GM12891 (cell line): Measurements from ENCODE around the gene MYRF.

Experiments
- DNase-seq: peaks from one replicate; pipeline ENCODE4 v3.0.0; 2011; ENCODE audit warnings: low spot score; ENCODE audit not compliant: insufficient read length
- FAIRE-seq: peaks from 2 replicates; lab custom pipeline; 2011; peaks lifted over from hg19 to GRCh38; lab: Jason Lieb, UNC
- PAX5 ChIP-seq: IDR thresholded peaks from 2 replicates; pipeline ENCODE4 v1.6.1; 2011; ENCODE audit warnings: low read length, moderate library complexity, mild to moderate bottlenecking; ENCODE audit not compliant: insufficient read depth, severe bottlenecking
- POLR2A ChIP-seq: IDR thresholded peaks from 2 replicates; pipeline ENCODE4 v1.6.1; 2011; ENCODE audit warnings: low read depth, low read length, control low read depth
- POLR2AphosphoS5 ChIP-seq: IDR thresholded peaks from 2 replicates; pipeline ENCODE4 v1.6.1; 2011; ENCODE audit warnings: low read depth, low read length, control low read depth
- POU2F2 ChIP-seq: IDR thresholded peaks from 2 replicates; pipeline ENCODE4 v1.6.1; 2011; ENCODE audit warnings: low read depth, mild to moderate bottlenecking, control low read depth, low read length, moderate library complexity
- SPI1 ChIP-seq: IDR thresholded peaks from 2 replicates; pipeline ENCODE4 v1.6.1; 2011; ENCODE audit warnings: low read depth, low read length, control low read depth
- TAF1 ChIP-seq: IDR thresholded peaks from 2 replicates; pipeline ENCODE4 v1.6.1; 2011; ENCODE audit warnings: low read depth, low read length, control low read depth

MYRF gene

DNA sequence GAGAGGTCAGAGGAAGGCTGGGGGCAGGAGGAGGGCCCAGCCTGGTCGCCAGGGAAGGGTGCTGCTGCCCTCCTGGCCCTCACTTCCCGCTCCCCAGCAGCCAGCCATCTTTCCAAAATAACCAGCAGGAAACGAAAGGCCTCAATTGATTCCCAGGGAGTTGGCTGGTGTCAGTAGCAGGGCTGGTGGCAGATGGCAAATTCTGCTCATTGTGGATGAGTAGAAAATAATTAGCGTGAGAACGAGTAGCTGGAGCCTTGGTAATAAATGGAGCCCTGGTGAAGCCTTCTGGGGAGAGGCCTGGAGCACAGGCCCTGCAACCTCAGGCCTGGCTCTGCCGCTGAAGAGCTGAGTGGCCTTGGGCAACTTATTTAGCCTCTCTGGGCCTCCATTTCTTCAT lies 40.9 kb upstream of the MYRF start:
- TF ChIP-seq PAX5 (no peak), POLR2AphosphoS5 (no peak), SPI1 (no peak), TAF1 (no peak), POLR2A (no peak)
- FAIRE-seq (no peak), DNase-seq (no peak)

DNA sequence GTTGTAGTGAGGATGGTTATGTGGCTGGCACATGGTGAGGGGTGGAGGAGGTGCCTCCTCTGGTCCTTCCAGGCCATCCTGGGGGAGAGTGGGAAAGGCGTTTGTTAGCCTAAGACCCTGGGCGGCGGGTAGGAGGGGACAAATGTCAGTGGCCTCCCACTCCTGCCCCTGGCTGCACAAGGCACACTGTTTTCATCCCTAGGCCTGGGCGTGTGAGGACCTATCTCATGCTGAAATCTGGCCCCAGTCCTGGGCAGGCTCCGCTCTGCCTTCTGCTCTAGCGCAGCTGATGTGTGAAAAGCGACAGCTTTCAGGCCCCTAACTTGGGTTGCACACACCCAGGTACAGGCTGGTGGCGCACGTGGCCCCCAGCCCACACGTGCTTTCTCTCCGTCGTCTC lies 40.1 kb upstream of the MYRF start:
- DNase-seq (no peak), FAIRE-seq (no peak)
- TF ChIP-seq SPI1, result no peak
- no peak for TF ChIP-seq POLR2A
- TF ChIP-seq TAF1, result no peak
- TF ChIP-seq POU2F2, result no peak
- TF ChIP-seq POLR2AphosphoS5, result no peak
- TF ChIP-seq PAX5, result no peak

DNA sequence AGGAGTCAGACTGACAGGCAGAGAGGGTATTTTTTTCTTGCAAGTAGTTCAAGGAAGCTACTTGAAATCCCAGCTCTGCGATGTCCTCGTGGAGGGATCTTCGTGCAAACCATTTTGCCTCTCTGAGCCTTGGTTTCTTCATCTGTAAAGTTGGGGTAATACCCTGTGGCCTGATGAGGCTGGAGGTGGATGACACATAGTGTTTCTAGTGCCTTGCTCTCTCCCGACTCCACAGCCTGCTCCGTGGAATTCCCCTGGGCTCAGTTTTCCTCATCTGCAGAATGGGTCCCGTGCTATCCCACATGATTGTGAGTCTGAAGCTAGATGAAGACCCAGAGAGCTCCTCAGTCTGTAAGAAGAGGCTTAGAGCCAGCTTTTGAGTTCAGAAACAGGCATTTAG lies 39.6 kb upstream of the MYRF start:
- DNase-seq (no peak), FAIRE-seq (no peak)
- TF ChIP-seq TAF1 (no peak), POLR2A (no peak), SPI1 (no peak), PAX5 (no peak), POLR2AphosphoS5 (no peak), POU2F2 (no peak)

DNA sequence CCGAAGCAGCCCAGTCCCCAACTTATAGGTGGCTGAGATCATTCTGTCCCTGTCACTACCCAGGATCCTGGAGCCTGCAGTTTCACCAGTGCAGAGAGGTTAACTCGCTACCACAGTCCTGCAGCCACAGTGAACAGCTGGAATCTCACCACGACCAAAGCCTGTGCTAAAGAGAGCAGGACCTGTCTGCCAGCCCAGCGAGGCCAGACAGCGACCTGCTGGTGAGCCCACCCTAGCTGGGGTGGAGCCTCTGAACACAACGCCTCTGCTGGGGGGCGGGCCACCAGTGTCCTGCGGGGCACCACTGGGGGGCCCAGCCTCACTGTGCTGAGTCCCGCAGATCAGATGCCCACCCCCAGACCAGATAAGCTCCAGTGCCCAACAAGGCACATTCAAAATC lies 39.0 kb upstream of the MYRF start:
- DNase-seq (no peak), FAIRE-seq (no peak)
- TF ChIP-seq POLR2A, result no peak
- TF ChIP-seq SPI1, result no peak
- TF ChIP-seq POU2F2, result no peak
- no peak for TF ChIP-seq POLR2AphosphoS5
- no peak for TF ChIP-seq TAF1
- no peak for TF ChIP-seq PAX5

DNA sequence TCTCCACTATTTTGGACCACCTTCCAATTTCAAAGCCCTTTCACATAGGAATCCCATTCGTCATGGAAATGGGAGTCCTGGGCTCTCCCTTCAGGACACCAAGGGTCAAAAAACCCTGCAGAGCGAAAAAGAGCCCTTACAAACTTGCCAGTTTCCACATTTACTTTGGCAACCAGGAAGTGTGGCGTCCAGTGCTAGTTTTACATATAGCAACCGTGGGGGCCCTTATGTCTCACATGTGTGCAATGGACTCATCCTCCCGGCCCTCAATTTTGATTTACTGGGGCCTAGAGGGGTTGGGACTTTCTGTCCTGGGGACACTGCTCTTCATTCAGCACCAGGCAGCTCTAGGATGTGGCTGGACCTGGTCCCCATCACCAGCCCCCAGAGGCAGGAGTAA lies 38.5 kb upstream of the MYRF start:
- no peak for DNase-seq
- TF ChIP-seq POU2F2 (no peak), POLR2A (no peak), PAX5 (no peak), TAF1 (no peak), SPI1 (no peak), POLR2AphosphoS5 (no peak)
- FAIRE-seq, result no peak

DNA sequence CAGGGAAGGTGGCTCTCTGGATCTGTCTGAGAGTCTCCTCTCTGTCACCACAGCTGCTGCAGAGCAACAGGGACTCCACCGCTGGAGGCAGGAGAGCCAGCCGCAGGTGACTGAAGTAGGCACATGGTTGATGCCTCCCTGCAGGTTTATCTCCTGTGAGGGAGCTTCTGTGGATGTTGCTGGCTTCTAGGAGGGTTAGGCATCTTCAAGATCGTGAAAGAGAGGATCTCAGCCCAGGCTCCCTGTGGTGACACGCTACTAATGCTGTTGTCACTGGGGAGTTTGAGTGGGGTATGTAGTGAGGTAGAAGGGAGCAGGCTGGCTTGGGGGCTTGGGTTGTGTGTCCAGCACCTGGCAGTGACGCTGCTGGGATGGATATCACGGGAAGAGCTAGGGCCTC lies 38.1 kb upstream of the MYRF start:
- no peak for DNase-seq
- TF ChIP-seq SPI1 (no peak), POLR2AphosphoS5 (no peak), TAF1 (no peak)
- no peak for FAIRE-seq

DNA sequence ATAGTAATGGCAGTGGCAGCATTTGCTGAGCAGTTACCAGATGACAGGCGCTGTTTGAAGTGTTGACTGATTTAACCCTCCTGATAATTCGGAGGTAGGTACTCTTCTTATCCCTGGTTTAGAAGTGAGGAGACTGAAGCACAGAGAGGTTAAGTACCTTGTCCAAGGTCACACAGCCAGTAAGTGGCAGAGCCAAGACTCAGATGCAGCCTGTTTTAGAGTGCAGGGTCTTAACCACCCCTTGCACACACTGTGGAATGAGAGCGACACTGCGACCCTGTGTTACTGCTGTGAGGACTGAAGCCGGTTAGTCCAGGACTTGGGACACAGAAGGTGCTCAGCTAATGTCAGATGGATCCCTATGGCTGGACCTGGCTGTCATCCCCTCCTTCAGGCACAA lies 37.5 kb upstream of the MYRF start:
- FAIRE-seq (no peak), DNase-seq (no peak)
- TF ChIP-seq SPI1 (no peak), POU2F2 (no peak), POLR2A (no peak), POLR2AphosphoS5 (no peak), TAF1 (no peak)

DNA sequence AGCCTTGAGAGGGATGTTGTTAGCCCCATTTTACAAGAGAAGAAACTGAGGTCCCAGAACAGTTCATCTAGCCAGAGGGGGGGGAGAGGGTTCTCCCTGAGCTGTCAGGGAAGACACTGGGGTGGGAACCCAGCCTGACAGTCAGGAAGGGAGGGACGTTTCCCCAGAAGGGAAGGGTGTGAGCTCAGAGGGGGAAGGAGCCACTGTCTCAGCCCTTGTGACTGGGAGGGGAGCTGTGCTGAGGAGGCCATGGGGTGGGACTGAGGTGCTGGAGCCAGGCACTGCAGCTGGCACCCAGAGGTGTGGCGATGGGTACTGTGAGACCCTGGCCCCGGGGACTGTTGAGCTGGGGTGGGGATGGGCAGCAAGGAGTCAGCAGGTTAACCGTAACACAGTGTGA lies 36.6 kb upstream of the MYRF start:
- no peak for TF ChIP-seq POLR2AphosphoS5
- TF ChIP-seq POLR2A, result no peak
- no peak for TF ChIP-seq TAF1
- TF ChIP-seq POU2F2, result no peak
- TF ChIP-seq SPI1, result no peak
- TF ChIP-seq PAX5, result no peak
- DNase-seq (no peak), FAIRE-seq (no peak)

DNA sequence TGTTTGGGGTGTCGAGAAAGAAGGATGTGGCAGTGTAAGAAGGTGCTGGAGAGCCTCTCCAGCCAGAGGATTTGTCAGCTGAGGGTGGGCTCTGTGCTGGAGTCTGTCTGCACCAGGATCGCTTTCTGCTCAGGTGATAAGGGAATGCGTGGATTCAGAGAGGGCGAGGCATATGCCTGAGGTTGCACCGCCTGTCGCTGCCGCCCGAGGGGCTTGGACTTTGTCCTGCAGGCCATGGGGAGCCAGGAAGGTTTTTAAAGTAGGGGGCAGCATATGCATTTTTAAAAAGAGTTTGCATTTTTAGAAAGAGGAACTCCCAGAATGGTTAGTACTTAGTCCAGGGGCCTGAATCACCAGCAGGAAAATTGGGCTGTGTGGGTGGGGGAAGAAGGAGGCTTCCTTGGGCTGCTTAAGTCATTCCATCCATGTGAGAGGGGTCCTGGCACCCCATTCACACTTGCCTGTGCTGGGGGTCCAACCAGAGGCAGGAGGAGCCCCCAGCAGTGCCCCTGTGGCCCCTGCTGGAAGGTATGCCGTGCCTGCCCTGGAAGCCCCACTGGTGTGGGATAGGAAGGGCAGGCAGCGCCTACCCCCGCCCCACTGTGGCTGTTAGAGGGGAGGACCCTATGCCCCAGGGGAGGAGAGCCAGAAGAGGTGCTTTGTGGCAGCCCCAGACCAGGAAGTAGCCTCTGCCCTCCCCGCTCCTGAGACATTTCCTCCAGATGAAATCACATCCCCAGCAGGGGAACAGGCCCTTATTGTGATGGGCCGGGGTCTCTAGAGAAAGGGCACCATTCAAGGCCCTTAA lies 35.8 kb upstream of the MYRF start:
- TF ChIP-seq PAX5 (no peak), TAF1 (no peak), POU2F2 (no peak), SPI1 (no peak), POLR2AphosphoS5 (no peak), POLR2A (no peak)
- FAIRE-seq (no peak), DNase-seq (no peak)

DNA sequence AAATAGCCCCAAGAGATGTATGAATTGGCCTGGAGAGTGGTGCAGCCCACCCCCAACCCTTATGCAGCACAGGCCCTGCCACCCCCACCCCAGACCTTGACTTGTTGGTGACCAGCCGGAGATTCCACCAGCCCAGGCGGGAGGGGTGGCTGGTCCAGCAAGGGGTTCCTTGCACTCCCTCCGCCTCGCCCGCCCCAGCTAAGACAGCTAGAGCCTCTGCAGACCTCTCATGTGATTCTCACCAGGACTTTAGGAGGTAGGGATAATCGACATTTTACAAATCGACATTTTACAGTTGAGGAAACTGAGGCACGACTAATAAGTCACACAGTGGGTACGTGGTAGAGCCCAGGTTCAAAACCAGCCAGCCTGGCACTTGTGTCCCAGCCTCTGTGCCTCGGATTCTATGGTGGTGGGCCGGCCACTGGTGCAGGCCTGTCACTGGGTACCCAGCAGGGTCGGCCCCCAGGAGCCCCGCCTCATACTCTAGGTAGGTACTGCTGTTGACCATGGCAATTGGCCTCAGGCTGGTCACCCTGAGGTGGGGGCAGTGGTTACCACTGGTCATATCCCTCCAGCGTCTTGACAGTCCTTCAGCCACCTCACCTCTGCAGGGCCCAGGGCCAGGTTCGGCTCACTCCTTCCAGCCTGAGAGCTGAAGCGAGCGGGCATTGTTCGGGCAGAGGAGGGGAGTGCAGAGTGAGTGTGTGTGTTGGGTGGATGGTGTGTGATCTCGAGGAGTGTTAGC lies 35.0 kb upstream of the MYRF start:
- DNase-seq, result no peak
- TF ChIP-seq TAF1, result no peak
- TF ChIP-seq SPI1, result no peak
- no peak for TF ChIP-seq POLR2A
- no peak for TF ChIP-seq POU2F2
- no peak for TF ChIP-seq POLR2AphosphoS5
- no peak for TF ChIP-seq PAX5
- no peak for FAIRE-seq
